Fibroblast of lung (primary cell): ENCODE results near the gene HMG20B.

Source experiments
- CTCF ChIP-seq, 2 donors: IDR thresholded peaks in 1 of 2; conservative IDR thresholded peaks in 1 of 2; 1 replicate in 1 of 2; 2 replicates in 1 of 2; pipeline ENCODE4 v1.5.1; 2011 to 2012; ENCODE audit warnings: low read length in 2 of 2, control low read depth in 1 of 2, inconsistent platforms in 1 of 2, low read depth in 1 of 2, mild to moderate bottlenecking in 1 of 2
- EZH2 ChIP-seq: IDR thresholded peaks from 2 replicates; pipeline ENCODE4 v1.5.1; 2012; ENCODE audit warnings: low read length, control low read depth, mild to moderate bottlenecking; ENCODE audit errors: missing control alignments

GRCh38 chr19:3537438-3538240, 35.1 kb upstream of the HMG20B start:
- no peak for TF ChIP-seq EZH2
- TF ChIP-seq CTCF (conservative IDR thresholded peaks at IDR 0.05 in 1 of 2, IDR thresholded peaks at IDR 0.05 in 1 of 2; ENCODE audit: low read depth in 1 of 2, low read length in 2 of 2), result no peak
